ENCODE data around the gene IGF2BP3.
A peak's percentile ranks its signal among the peaks of the same experiment; 100 is the strongest.

The IGF2BP3 gene

DNA sequence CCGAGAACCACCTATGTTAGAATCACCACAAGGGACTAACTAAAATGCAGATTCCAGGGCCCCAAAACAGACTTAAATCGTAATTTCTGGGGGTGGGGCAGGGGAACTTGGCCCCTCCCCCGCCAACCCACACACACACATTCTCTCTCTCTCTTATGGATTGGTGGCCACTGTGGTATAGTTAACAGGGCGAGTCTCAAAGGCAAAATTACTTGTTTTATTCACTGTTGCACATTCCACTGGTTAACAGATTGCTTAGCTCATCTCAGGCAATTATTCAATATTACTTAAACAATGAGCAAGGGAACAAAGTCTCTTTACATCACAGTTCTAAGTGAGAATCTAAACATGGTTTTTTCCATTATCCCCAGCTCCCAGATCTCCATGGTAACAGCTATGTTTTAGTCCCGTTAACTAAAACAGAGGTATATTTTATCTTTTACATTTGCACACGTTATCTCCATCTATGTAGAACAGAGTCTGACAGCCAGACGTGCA lies 38.5 kb downstream of the IGF2BP3 start:
- no peak for ATAC-seq (ENCODE audit: low read depth)
- Histone ChIP-seq H3K27ac (ENCODE audit: poor library complexity, severe bottlenecking) (peak overlapping the region; percentile 97), H3K4me1 (ENCODE audit: insufficient read depth, poor library complexity, severe bottlenecking) (peaks cover 52% of the 10 kb centered on the region), H3K4me3 (ENCODE audit: severe bottlenecking) (no peak overlapping the region), H3K36me3 (ENCODE audit: low read depth) (peaks cover 12% of the 10 kb centered on the region), H3K9me3 (ENCODE audit: severe bottlenecking) (no peaks in the 10 kb centered on the region), H3K27me3 (ENCODE audit: insufficient read depth, poor library complexity, severe bottlenecking) (no peaks in the 10 kb centered on the region)
- DNase-seq (ENCODE audit: low spot score) = no peak
- TF ChIP-seq, protein P1, sequence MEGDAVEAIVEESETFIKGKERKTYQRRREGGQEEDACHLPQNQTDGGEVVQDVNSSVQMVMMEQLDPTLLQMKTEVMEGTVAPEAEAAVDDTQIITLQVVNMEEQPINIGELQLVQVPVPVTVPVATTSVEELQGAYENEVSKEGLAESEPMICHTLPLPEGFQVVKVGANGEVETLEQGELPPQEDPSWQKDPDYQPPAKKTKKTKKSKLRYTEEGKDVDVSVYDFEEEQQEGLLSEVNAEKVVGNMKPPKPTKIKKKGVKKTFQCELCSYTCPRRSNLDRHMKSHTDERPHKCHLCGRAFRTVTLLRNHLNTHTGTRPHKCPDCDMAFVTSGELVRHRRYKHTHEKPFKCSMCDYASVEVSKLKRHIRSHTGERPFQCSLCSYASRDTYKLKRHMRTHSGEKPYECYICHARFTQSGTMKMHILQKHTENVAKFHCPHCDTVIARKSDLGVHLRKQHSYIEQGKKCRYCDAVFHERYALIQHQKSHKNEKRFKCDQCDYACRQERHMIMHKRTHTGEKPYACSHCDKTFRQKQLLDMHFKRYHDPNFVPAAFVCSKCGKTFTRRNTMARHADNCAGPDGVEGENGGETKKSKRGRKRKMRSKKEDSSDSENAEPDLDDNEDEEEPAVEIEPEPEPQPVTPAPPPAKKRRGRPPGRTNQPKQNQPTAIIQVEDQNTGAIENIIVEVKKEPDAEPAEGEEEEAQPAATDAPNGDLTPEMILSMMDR (IDR thresholded peaks at IDR 0.05; ENCODE audit: poor library complexity, severe bottlenecking) = no peak

DNA sequence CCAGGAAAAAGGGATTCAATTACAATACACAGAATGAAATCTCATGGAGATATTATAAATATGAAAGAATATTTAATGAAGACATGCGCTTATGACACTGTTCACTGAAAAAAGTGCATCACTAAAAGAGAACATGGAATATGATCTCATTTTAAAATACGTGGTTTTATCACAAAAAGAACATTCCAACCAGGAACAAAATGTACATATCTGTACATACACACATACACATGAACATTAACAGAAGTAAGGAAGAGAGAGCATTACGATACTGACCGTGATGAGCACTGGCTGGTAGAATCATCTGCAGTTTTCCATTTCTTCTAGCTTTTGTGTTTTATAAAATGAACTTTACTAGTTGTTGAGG lies 39.4 kb downstream of the IGF2BP3 start:
- no peak overlapping the region for H3K4me3 ChIP-seq (ENCODE audit: severe bottlenecking)
- ATAC-seq (ENCODE audit: low read depth) = peak; percentile 39
- no peak for DNase-seq (ENCODE audit: low spot score)
- TF ChIP-seq, protein P1 (IDR thresholded peaks at IDR 0.05; ENCODE audit: poor library complexity, severe bottlenecking) = no peak
- H3K4me1 ChIP-seq (ENCODE audit: insufficient read depth, poor library complexity, severe bottlenecking) = peaks cover 43% of the 10 kb centered on the region
- H3K27me3 ChIP-seq (ENCODE audit: insufficient read depth, poor library complexity, severe bottlenecking) = no peaks in the 10 kb centered on the region
- no peaks in the 10 kb centered on the region for H3K9me3 ChIP-seq (ENCODE audit: severe bottlenecking)
- peak overlapping the region; percentile 97 for H3K27ac ChIP-seq (ENCODE audit: poor library complexity, severe bottlenecking)
- peaks cover 3% of the 10 kb centered on the region for H3K36me3 ChIP-seq (ENCODE audit: low read depth)

DNA sequence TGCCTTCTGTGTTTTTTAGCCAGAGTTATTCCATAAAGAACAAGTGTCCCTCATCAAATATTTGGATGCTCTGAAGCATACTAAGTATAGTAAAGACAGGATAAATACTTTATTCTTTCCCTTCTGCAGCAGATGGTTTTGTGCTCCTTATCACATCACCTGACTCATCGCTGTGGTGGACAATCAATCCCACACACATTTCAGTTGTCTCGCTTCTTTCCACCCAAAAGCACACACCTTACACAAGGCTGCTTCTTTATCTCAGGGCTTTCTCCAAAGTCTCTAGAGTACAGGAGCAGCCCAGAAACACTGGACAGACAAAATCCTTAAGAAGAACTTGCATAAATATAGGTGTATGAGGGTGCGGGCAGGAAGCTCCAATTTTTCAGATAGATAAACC lies 43.4 kb downstream of the IGF2BP3 start:
- no peaks in the 10 kb centered on the region for H3K27me3 ChIP-seq (ENCODE audit: insufficient read depth, poor library complexity, severe bottlenecking)
- H3K4me3 ChIP-seq (ENCODE audit: severe bottlenecking) = no peak overlapping the region
- no peaks in the 10 kb centered on the region for H3K9me3 ChIP-seq (ENCODE audit: severe bottlenecking)
- peaks cover 12% of the 10 kb centered on the region for H3K36me3 ChIP-seq (ENCODE audit: low read depth)
- H3K4me1 ChIP-seq (ENCODE audit: insufficient read depth, poor library complexity, severe bottlenecking) = peaks cover 25% of the 10 kb centered on the region
- no peak for ATAC-seq (ENCODE audit: low read depth)
- TF ChIP-seq, protein P1 (IDR thresholded peaks at IDR 0.05; ENCODE audit: poor library complexity, severe bottlenecking) = no peak
- no peak for DNase-seq (ENCODE audit: low spot score)
- no peak overlapping the region for H3K27ac ChIP-seq (ENCODE audit: poor library complexity, severe bottlenecking)

DNA sequence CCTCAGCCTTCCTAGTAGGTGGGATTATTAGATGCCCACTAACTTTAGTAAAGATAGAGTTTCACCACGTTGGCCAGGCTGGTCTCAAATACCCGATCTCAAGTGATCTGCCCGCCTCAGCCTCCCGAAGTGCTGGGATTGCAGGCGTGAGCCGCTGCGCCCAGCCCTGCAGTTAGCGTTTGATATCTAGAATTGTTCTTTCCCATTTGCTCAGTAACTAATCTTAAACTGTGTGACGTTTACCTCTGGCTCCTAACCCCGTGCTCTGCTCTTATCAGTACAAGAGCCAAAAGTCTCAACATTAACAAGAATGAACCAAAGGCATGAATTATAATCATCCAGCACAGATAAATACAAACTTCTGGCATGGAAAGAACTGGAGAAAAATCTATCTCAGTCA lies 47.4 kb downstream of the IGF2BP3 start:
- H3K36me3 ChIP-seq (ENCODE audit: low read depth) = peaks cover 24% of the 10 kb centered on the region
- TF ChIP-seq, protein P1 (IDR thresholded peaks at IDR 0.05; ENCODE audit: poor library complexity, severe bottlenecking) = no peak
- H3K9me3 ChIP-seq (ENCODE audit: severe bottlenecking) = no peaks in the 10 kb centered on the region
- no peak overlapping the region for H3K4me3 ChIP-seq (ENCODE audit: severe bottlenecking)
- no peak for ATAC-seq (ENCODE audit: low read depth)
- H3K27ac ChIP-seq (ENCODE audit: poor library complexity, severe bottlenecking) = no peak overlapping the region
- no peaks in the 10 kb centered on the region for H3K27me3 ChIP-seq (ENCODE audit: insufficient read depth, poor library complexity, severe bottlenecking)
- peaks cover 16% of the 10 kb centered on the region for H3K4me1 ChIP-seq (ENCODE audit: insufficient read depth, poor library complexity, severe bottlenecking)
- DNase-seq (ENCODE audit: low spot score) = no peak

DNA sequence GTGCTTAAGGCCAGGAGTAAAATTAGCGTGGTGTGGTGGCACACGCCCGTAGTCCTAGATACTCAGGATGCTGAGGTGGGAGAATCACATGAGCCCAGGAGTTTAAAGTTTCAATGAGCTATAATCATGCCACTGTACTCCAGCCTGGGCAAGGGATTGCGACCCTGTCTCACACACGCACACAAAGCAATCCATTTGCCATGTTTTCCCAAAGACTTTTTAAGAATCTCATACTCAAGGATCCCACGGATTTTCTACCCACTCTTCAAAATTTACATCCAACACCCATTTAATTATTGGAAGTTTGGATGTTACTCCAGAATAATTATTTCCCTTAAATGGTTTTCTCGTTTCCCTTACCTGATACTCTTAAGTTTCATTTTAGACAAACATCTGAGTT lies 47.9 kb downstream of the IGF2BP3 start:
- Histone ChIP-seq H3K27ac (ENCODE audit: poor library complexity, severe bottlenecking) (no peak overlapping the region), H3K9me3 (ENCODE audit: severe bottlenecking) (no peaks in the 10 kb centered on the region), H3K4me1 (ENCODE audit: insufficient read depth, poor library complexity, severe bottlenecking) (peaks cover 20% of the 10 kb centered on the region), H3K4me3 (ENCODE audit: severe bottlenecking) (no peak overlapping the region), H3K36me3 (ENCODE audit: low read depth) (peaks cover 29% of the 10 kb centered on the region), H3K27me3 (ENCODE audit: insufficient read depth, poor library complexity, severe bottlenecking) (no peaks in the 10 kb centered on the region)
- TF ChIP-seq, protein P1 (IDR thresholded peaks at IDR 0.05; ENCODE audit: poor library complexity, severe bottlenecking) = no peak
- DNase-seq (ENCODE audit: low spot score) (no peak), ATAC-seq (ENCODE audit: low read depth) (no peak)
